AG04450 (cell line): ENCODE measurements around the gene FADS2. TPM values are rescaled to one million over a fixed set of nuclear protein-coding genes. Genes with fewer than 3 reads are reported as not detected.
A peak's percentile ranks its signal among the peaks of the same experiment; 100 is the strongest.

Experiments used
- CTCF ChIA-PET: fragments of 300-600, 350-600 bp; formaldehyde crosslinking; extraction: SDS; loops from one replicate; lab custom pipeline; 2022; ENCODE audit warnings: antibody characterized with exemption, inconsistent platforms; lab: Charles Lee
- POLR2A ChIA-PET: fragments of 350-600 bp; formaldehyde crosslinking; extraction: SDS; loops from one replicate; lab custom pipeline; 2021; ENCODE audit warnings: antibody characterized with exemption, inconsistent platforms; lab: Yijun Ruan, JAX
- DNase-seq: peaks from one replicate; pipeline ENCODE4 v3.0.0-alpha.2; 2011; ENCODE audit warnings: low read depth, low spot score
- H3K27ac ChIP-seq: one replicate; pipeline ENCODE4 v1.5.1; 2012; ENCODE audit warnings: low read depth, low read length, control low read depth
- H3K27me3 ChIP-seq: one replicate; pipeline ENCODE4 v1.6.0; 2012; ENCODE audit warnings: low read length; ENCODE audit not compliant: control insufficient read depth, insufficient read depth
- H3K4me3 ChIP-seq: 2 replicates; pipeline ENCODE4 v1.5.1; 2011; ENCODE audit warnings: mild to moderate bottlenecking, low read depth, low read length, control low read depth
- H3K9me3 ChIP-seq: 2 replicates; pipeline ENCODE4 v1.5.1; 2012; ENCODE audit warnings: low read length; ENCODE audit not compliant: control insufficient read depth, insufficient read depth
- polyA plus RNA-seq: library from polyadenylated mRNA; depleted of rRNA; stranded (reverse); fragments of >200 nt; gene quantifications from 2 replicates; pipeline ENCODE4 v1.2.3, GENCODE V29; 2011
- TF ChIP-seq, protein P1 (sequence below): IDR thresholded peaks from 2 replicates; pipeline ENCODE4 v1.5.1; 2011; ENCODE audit warnings: low read depth, low read length, control low read depth, inconsistent platforms

Gene FADS2
- polyA plus RNA-seq, 1 experiment = 183 TPM

DNA sequence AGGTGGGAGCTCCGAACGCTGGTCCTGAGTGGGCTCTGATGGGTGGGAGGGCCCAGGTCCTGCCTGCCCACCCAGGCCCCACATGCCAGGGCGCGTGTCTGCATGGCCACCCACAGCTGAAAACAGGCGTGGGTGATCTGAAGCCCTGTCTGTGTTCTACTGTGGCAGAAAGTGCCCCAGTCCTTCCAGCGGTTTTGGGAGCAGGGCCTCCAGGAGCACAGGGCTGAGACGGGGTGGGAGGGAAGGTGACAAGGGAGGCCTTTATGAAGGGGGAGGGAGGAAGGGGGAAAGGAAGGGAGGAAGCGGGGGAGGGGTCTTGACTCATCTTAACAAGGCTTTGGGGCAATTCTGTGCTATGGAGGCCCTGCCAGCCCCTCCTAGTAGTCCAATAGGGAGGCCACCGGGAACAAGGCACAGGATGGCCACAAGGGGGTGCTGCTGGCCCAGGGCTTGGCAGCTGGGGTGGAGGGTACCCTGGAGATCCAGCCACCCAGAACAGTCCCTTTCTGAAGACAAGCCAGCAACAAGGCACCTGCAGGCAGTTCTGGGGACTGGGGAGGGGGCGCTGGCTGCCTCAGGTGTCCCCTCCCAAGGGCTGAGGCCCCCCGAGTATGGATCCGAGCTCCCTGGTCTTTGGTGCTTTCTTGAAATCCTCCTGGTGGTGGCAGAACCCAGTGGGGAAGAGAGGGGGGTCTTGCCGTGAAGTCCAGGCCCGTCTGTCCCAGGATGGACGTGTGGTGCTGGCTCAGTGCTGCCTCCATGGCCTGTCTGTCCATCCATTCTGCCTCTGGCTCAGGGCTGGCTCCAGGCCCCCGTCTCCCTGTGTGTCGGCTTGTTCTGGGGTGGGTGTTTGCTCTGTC lies 69.5 kb downstream of the FADS2 start:
- no peak overlapping the region for H3K27ac ChIP-seq
- POLR2A ChIA-PET = interaction anchor here (1.0 to 1.2 kb wide), 4 partner anchors 51 to 184 kb away, joined by 3 to 6 read pairs (median 4); no protein-coding TSS in a partner anchor
- TF ChIP-seq, protein P1, sequence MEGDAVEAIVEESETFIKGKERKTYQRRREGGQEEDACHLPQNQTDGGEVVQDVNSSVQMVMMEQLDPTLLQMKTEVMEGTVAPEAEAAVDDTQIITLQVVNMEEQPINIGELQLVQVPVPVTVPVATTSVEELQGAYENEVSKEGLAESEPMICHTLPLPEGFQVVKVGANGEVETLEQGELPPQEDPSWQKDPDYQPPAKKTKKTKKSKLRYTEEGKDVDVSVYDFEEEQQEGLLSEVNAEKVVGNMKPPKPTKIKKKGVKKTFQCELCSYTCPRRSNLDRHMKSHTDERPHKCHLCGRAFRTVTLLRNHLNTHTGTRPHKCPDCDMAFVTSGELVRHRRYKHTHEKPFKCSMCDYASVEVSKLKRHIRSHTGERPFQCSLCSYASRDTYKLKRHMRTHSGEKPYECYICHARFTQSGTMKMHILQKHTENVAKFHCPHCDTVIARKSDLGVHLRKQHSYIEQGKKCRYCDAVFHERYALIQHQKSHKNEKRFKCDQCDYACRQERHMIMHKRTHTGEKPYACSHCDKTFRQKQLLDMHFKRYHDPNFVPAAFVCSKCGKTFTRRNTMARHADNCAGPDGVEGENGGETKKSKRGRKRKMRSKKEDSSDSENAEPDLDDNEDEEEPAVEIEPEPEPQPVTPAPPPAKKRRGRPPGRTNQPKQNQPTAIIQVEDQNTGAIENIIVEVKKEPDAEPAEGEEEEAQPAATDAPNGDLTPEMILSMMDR = peak; percentile 92
- no peak for DNase-seq
- H3K4me3 ChIP-seq = no peak overlapping the region
- CTCF ChIA-PET = interaction anchor here (0.5 to 11.4 kb wide), 37 partner anchors 10 to 1733 kb away, joined by 3 to 345 read pairs (median 6); partner anchors contain the start of gene BEST1
- no peaks in the 10 kb centered on the region for H3K27me3 ChIP-seq
- no peaks in the 10 kb centered on the region for H3K9me3 ChIP-seq

GRCh38 chr11:61898247-61898582 lies 70.1 kb downstream of the FADS2 start:
- TF ChIP-seq, protein P1 = no peak
- ChIA-PET POLR2A (interaction anchor here (1.0 to 1.2 kb wide), 4 partner anchors 50 to 184 kb away, joined by 3 to 6 read pairs (median 4); no protein-coding TSS in a partner anchor), CTCF (interaction anchor here (0.5 to 11.4 kb wide), 44 partner anchors 8 to 1733 kb away, joined by 3 to 345 read pairs (median 7); partner anchors contain the start of genes BEST1 and FADS3)
- no peaks in the 10 kb centered on the region for H3K9me3 ChIP-seq
- H3K27me3 ChIP-seq = no peaks in the 10 kb centered on the region
- no peak for DNase-seq
- no peak overlapping the region for H3K27ac ChIP-seq
- no peak overlapping the region for H3K4me3 ChIP-seq

DNA sequence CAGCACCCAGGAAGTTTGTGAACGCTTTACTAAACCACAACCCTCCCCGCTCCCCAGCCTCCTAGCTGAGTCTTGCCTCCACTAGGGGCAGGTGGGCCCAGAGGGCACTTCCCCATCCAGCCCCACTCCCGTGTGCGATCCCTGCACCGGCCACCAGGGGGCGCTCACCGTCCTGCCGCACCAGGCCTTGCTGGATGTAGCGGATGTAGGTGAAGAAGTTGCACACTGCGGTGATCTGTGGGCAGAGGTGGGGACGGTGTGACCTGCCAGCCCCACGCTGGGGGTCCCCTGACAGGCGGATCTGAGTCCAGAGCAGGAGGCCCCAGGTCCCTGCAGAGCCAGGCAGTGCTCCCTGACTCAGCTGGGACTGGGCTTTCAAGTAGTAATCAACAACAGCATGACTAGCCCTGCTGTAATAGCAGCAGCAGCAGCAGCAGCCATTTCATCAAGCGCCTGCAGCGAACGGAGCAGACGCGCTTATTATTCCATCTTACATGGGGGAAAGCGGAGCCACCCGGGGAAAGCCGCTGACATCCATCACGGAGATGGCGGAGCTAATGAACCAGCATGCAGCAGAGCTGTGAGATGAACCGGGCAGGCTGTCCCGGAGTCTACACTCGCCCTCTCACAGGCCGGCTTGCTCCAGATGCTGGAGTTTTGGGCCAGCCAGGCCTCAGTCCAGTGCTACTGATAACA lies 71.2 kb downstream of the FADS2 start:
- Histone ChIP-seq H3K27me3 (no peaks in the 10 kb centered on the region), H3K9me3 (no peaks in the 10 kb centered on the region; the same call in 1 of the 2 replicates), H3K27ac (no peak overlapping the region), H3K4me3 (no peak overlapping the region)
- CTCF ChIA-PET = interaction anchor here (0.6 to 11.4 kb wide), 51 partner anchors 9 to 452 kb away, joined by 3 to 345 read pairs (median 6); partner anchors contain the start of genes BEST1, FADS3, FTH1 and MYRF
- POLR2A ChIA-PET = interaction anchor here (0.6 to 1.0 kb wide), 3 partner anchors 48 to 64 kb away, joined by 3 to 4 read pairs (median 3); no protein-coding TSS in a partner anchor
- no peak for DNase-seq
- TF ChIP-seq, protein P1 = peak; percentile 99

GRCh38 chr11:61900251-61900650 lies 72.2 kb downstream of the FADS2 start:
- H3K9me3 ChIP-seq = no peaks in the 10 kb centered on the region; the same call in 1 of the 2 replicates
- ChIA-PET CTCF (interaction anchor here (1.1 to 11.4 kb wide), 13 partner anchors 9 to 207 kb away, joined by 3 to 345 read pairs (median 27); partner anchors contain the start of genes BEST1 and FADS3), POLR2A (no interaction called here)
- no peak for DNase-seq
- TF ChIP-seq, protein P1 = no peak
- no peak overlapping the region for H3K4me3 ChIP-seq
- no peak overlapping the region for H3K27ac ChIP-seq
- no peaks in the 10 kb centered on the region for H3K27me3 ChIP-seq
